GM19240 (cell line): ENCODE results near the gene FAM83G.
"Not testable (repeated sequence)": the region's sequence is repeated elsewhere in the genome, so short reads cannot be mapped to it uniquely, and the experiment has no call there.

Experiments used
- DNase-seq: peaks from one replicate; pipeline ENCODE4 v3.0.0; 2011; ENCODE audit warnings: low spot score; ENCODE audit not compliant: insufficient read length

FAM83G gene

DNA sequence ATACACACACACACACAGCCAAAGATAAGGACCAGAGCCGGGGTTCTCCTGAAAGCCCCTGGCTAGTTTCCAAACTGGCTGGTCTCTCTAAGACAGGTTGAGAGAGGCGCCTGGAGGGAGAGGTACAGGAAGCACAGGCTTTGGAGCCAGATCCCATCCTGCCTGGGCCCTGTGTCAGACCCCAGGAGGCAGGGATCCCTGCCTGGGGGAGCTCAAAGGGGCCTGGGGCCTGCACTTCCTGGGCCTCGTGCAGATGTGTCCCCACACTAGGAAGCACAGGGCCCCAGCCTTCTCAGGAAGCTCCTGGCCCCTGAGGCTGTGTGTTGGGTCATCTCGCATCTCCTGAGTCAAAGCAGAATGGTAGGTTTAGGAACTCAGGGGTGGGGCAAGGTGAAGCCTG, 36.6 kb downstream of the FAM83G start:
- no peak for DNase-seq

DNA sequence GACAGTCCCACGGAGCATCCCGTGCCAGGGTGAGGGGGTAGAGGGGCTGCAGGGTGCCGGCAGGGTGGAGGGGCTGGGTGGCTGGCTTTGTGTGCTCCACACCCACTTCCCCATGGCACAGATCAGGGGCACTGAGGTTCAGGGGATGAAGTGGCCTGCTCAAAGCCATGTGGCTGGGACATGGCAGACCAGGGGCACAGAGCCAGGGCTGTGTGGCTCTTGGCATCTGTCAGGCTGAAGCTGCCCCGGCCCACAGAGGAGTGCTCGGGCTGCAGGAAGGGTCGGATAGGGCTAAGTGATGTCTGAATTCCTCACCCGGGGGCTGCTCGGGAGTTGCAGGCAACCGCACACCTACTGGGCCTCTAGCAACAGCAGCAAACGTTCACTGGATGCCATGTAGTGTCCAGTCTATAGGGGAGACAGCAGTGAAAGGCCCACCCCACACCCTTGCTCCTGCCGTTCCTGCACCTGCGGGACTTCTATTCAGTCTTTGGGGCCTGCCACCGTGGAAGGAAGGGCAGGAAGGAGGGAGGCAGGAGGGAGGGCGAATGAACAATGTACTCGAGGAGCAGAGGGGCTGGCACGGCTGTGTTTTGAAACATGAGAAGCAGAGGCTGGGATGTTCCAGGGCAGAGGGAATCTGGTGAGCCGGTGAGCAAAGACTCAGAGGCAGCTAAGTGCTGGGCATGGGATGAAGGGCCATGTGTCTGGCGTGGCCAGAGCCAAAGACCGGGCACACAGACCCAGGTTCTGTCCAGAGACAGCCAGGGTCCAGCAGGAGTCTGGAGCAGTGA, 37.5 kb downstream of the FAM83G start:
- DNase-seq, result no peak

DNA sequence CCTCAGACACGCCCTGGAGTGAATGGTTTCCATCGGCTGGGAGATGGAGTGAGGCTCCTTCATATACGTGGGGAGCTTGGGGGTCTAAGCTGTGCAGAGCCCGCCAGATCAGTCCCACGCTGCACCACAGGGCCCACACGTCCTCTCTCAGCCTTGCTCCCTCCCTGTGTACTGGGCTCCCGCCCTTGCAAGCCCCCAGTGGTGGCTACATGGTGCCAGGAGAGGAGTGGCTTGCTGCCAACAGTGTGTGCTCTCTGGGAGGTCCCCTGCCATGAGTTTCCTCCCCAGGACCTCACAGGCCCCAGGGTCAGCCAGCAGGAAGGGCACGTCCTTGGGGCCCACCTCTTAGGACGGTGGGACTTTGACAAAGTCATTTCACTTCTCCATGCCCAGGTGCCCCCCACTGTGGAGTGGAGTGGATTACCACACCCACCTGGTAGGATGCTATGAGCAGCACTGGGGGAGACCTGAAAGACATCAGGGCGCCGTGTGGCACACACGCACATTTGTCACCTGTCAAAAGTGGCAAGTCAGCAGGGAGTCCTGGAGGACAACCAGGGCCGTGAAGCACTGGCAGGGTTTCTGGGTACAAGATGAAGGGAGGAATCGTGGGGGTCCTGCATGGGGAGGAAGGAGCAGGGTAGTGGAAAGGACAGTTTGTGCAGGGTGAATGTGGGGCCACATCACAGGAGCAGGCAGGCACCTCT, 38.9 kb downstream of the FAM83G start:
- no peak for DNase-seq

DNA sequence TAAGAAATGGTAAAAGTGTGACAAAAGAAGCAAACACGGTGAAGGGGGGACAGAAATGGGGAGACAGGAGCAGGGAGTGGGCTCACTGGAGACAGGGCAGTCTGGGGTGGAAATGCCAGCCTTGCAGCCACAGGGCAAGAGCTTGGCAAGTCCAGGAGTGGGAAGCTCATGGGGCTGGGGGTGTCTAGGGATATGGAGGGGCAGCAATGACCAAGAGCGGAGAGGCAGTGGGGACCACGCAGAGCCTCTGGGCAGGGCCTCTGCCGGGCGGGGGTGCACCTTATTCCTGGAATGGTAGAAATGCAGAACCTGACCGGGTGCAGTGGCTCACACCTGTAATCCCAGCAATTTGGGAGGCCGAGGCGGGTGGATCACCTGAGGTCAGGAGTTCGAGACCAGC, 40.0 kb downstream of the FAM83G start:
- DNase-seq, result no peak

DNA sequence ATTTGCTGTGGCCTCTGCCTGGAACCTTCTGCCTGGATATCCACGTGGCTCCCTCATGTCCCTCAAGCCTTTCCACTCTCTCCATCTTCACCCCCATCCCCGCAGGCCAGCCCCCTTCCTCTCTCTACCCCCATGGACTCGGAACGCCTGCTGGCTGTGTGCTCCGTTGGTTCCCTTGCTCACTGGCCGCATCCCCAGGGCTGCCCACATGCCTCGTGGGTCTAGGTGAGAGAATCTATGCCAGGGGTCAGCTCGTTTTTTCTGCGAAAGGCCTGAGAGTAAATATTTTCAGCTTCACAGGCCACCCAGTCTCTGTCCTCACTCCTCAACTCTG, 40.6 kb downstream of the FAM83G start:
- no peak for DNase-seq

DNA sequence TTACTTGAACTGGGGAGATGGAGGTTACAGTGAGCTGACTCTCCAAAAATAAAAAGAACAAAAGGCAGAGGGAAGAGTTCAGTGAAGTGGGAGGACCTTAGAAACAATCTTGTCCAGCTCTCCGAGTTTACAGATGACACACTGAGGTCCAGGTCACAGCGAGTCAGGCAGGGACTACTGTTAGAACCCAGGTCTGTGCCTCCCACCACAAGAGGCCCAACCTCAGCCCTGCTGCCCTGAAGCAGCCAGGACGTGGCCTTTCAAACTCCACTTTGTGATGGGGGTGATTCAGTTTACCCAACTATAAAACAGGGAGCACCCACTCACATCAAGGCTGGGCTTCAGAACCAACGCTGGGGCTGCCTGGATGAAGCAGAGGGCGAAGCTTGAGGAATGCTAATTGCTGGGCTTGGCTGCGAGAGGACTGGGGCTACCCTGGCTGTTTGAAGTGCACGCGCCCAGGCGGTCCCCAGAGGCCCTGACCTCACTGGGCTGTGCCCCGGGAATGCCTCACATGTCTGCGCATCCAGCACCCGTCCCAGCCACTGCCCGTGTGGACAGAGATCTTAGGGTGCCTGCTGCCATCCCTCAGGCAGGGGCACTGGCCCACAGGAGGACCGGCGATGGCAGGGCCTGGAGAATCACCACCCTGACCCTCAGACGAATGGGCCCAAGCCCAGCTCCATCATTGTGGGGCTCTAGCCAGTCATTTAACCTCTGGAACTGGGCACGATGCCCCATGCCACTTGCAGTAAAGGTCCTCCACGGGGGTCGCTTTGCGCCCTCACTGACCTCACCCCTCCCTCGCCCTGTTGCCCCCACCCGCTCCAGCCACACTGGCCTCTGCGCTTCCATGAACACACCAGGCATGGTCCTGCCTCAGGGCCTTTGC, 41.2 kb downstream of the FAM83G start:
- DNase-seq, result no peak

DNA sequence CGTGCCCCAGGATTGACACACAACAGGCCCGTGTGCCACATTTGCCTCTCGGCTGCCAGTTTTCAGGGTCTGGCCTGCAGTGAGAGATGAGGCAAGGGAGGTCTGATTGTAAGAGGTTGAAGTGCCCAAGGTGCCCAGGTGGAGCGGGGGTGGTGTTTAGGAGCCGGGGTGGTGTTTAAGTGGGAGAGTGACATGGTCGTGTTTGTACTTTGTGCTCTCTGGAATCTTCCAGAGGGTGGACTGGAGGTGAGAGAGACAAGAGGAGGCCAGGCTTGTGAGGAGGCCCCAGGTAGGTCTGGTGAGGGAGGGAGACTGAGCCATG, 42.1 kb downstream of the FAM83G start:
- DNase-seq, result no peak

DNA sequence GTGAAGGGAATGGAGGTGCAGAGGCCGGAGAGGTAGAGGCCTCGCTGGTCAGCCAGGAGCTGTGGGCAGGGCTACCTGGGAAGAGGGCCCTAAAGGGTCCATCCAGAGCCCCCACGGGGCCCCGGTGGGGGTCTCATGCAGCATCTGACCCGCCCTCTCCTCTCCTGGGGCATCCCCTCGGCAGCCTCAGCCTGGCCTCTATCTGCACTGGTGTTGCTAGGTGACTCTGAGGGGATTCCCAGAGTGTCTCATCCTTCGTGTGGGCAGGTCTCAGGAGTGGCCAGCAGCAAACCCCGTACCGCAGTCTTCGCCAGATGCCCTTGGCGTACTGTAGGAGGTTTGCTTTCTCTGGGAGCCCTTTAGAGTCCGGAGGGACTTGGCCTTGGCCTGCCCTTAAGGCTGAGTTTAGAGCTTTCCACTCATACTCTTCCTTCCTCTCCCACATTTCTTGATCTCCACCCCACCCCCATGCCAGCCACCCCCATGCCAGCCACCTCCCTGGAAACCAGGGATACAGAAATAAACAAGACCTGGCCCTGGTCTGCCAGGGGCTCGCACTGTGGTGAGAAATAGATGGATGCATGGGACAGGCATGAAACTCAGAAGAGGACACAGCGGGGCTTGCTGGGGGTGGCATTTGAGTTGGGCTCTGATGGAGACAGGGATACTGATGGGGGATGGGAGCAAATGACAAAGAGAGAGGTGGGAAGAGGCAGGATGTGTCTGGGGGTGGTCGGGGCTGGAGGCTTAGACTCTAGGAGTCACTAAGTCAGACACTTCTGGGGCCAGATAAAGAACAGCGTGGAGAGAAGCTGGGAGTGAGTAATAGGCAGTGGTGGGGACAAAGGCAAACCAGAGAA, 42.7 kb downstream of the FAM83G start:
- no peak for DNase-seq

DNA sequence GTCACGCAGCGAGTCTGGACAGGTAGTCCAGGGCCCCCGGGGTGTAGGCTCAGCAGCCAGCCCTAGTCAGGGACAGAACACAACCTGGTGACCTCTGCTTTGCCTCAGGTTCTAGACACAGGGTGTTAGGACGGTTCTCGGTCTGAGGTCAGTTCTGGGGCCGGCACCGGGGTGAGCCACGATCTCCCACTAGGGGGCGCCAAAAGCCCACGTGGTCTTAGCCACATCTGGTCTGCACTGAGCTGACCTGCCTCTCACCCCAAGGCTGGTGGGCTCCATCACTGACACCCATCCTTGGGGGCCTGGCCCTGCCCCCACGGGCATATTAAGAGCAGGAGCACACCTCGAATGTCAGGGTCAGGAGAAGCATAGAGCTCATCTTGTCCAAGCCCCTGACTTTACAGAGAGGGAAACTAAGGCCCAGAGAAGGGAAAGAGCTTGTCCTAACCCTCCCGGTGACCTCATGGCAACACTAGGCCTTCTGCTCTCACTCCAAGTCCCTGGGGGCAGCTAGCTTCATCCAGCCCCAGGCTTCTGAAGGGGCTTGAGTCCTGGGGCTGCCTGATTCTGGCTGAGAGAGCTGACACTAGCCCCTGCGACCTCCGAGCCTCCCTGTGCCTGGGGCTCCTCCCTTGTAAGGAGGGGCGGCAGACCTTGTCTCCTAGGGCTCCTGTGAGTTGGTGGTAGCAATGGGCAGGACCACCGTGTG, 43.6 kb downstream of the FAM83G start:
- peak; percentile 89 for DNase-seq

DNA sequence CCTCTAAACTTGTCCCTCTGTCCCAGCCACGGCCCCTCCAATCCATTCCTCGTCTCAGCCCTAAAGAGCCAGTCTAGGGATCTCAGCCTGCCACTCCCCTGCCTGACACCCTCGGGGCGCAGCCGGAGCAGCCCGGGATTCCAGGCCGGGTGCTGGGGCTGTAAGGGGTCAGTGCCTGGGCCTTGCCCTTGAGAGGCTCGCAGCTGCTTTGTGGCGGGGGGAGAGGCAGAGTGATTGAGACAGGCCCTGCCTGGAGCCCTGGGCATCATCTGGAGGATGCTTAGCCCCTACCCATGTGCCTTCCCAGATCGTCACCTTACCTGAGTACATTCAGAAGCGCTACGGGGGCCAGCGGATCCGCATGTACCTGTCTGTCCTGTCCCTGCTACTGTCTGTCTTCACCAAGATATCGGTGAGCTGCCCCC, 44.3 kb downstream of the FAM83G start:
- no peak for DNase-seq

DNA sequence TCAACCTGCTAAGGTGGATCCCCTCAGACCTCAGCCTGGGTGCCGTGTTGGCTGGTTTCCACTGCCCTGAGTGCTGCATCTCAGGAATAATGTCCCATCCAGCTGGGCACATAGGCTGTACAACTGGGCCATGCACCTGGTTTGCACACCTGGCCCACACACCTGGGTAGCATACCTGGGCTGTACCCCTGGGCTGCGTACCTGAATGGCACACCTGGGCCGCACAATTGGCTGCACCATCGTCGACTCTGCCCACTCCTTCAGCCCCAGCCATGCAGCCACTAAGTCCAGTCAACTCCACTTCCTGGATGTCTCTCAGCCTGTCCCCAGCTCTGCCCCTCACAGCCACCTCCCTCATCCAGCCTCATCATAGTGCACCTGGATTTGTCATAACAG, 44.7 kb downstream of the FAM83G start:
- no peak for DNase-seq

DNA sequence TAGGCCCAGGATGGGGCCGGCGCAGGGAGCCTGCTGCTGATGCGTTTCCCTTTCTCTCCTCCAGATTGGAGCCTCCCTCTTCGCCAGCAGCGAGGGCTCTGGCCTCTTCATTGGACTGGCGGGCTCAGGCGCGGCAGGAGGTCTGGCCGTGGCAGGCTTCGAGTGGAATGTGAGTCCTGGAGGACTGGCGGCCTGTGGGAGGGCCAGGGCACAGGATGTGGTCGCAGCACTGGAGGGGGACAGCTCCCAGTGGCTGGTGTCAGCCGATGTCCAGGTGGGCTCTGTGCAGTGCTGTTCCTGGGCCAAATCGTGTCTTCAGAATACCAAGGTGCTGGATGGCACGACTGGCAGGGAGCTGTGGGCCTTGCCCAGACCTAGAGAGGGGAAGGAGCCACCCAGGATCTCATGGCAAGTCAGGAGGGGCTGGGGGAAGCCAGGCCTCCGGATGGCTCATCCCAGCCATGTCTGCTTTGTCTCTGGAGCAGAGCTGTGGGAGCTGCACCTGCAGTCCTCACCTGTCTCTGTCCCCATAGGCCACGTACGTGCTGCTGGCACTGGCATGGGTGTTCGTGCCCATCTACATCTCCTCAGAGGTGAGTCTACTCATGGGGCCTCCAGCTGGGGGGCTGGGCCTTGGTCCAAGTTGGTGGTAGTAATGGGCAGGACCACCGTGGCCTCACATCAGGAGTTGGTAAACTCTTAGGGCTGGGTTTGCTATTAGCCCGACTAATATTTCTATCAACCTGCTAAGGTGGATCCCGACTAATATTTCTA, 45.3 kb downstream of the FAM83G start:
- DNase-seq, result no peak

DNA sequence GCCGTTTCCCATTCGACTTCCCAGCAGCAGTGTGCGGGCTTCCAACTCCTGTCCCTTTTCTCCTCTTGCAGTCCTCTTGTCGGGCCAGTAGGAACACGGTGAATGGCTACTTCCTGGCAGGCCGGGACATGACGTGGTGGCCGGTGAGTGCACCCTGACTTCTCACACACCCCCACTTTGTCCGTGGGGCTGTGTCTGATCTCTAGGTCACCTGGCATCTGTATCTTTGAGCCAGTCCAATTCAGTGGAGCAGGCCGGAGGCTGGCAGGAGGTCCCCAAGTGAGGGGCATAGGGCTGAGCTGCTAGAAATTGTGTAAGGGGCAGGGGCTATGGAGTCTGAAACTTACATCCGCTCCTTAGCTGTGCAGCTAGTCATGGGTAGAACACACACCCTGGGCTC, 46.0 kb downstream of the FAM83G start:
- DNase-seq, result no peak

DNA sequence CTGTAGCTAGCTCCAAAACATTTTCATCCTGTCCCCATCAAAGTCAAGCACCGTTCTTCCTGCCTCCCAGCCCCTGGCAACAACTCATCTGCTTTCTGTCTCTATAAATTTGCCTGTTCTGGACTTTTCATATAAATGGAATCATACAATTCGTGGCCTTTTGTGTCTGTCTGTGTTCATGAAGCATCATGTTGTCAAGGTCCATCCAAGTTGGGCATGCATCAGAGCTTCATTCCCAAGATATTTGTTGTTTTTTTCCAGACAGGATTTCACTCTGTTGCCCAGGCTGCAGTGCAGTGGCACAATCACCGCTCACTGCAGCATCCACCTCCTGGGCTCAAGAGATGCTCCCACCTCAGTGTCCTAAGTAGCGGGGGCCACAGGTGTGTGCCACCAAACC, 46.7 kb downstream of the FAM83G start:
- no peak for DNase-seq

DNA sequence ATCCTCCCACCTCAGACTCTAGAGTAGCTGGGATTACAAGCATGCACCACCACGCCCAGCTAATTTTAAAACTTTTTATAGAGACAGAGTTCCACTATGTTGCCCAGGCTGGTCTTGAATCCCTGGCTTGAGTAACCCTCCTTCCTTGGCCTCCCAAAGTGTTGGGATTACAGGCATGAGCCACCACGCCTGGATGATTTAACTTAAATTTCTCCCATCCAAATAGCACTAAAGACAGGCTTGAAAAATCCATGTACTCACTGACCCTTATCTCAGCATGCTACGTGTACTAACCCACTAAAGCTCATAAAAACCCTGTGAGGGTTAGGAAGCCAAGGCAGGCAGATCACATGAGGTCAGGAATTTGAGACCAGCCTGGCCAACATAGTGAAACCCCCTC, 48.0 kb downstream of the FAM83G start:
- no peak for DNase-seq

DNA sequence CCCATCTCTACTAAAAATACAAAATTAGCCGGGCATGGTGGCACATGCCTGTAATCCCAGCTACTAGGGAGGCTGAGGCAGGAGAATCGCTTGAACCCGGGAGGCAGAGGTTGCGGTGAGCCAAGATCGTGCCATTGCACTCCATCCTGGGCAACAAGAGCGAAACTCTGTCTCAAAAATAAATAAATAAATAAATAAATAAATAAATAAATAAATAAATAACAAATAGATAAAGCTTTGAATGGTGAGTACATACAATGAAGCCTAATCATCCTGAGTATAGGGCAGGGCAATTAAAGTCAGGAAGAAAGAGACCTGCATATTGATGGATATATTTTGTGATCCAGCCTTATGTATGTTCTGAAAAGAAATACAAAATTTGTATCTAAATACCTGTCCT, 48.5 kb downstream of the FAM83G start:
- DNase-seq, result not testable (repeated sequence)

DNA sequence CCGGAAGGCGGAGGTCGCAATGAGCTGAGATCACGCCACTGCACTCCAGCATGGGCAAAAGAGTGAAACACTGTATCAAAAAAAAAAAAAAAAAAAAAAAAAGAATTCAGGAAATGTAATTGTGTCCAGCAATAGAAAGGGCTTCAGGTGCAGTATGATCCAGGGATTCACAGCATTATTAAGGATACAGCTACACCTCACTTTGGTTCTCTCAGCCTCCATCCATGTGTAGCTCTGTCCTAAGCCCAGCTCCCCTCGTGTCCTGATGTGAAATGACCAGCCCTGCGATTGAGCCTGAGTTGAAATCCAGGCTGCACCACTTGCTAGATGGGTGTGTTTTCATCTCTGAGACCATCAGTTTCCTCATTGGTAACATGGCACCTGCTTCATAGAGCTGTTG, 49.6 kb downstream of the FAM83G start:
- DNase-seq, result no peak

DNA sequence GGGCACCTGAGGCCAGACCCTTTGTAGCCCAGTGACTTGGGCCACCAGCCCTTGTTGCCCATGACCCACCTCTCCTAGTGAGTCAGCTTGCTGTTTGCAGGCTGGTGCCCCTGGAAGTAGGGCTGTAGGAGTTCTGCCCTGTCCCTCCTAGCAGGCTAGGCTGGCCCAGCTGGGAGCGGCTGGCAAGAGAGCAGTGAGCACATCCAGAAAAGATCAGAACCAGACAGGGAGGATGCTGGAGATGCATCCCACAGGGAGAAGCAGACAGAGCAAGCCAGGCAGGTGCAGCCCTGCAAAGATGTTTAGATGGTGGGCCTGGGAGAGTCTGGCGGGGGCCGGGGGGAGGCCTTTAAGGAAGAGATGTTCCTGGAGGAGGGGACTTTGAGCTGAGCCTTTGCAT, 50.2 kb downstream of the FAM83G start:
- no peak for DNase-seq

DNA sequence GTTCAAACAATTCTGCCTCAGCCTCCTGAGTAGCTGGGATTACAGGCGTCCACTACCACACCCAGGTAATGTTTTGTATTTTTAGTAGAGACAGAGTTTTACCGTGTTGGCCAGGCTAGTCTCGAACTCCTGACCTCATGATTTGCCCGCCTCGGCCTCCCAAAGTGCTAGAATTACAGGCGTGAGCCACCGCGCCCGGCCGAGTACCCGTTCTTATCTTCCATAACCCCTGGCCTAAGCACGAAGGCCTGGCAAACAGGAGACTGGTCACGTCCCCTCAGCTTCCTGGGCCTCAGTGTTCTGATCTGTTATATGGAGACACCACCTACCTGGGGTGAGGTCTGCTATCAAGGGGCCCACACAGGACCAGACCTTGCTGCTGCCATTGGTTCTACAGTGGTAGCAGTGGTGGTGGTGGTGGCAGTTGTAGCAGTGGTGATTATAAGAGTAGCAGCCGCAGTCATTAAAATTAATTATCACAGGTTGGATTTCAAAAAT, 51.3 kb downstream of the FAM83G start:
- no peak for DNase-seq
